ENCODE measurements around the gene GCK. TPM values are rescaled to one million over a fixed set of nuclear protein-coding genes. Genes with fewer than 3 reads are reported as not detected.
"Not testable (repeated sequence)": the region's sequence is repeated elsewhere in the genome, so short reads cannot be mapped to it uniquely, and the experiment has no call there.

Gene GCK
- total RNA-seq, 1 donor from 2014 or later = not detected

GRCh38 chr7:44208085-44208484 lies 18.8 kb upstream of the GCK start:
- Mint-ChIP-seq H3K27ac (ENCODE audit: unreplicated experiment) (no peak overlapping the region), H3K4me1 (ENCODE audit: unreplicated experiment) (no peaks in the 10 kb centered on the region), H3K27me3 (ENCODE audit: unreplicated experiment) (no peaks in the 10 kb centered on the region), H3K9me3 (ENCODE audit: unreplicated experiment) (no peaks in the 10 kb centered on the region), H3K36me3 (ENCODE audit: low read depth, unreplicated experiment) (peaks cover 31% of the 10 kb centered on the region), H3K4me3 (ENCODE audit: unreplicated experiment) (no peak overlapping the region)
- DNase-seq (ENCODE audit: low spot score) = no peak
- TF ChIP-seq CTCF (IDR thresholded peaks at IDR 0.05; ENCODE audit: unreplicated experiment) = no peak

GRCh38 chr7:44206008-44206407 lies 16.8 kb upstream of the GCK start:
- Mint-ChIP-seq H3K4me3 (ENCODE audit: unreplicated experiment) (peak overlapping the region; percentile 29), H3K9me3 (ENCODE audit: unreplicated experiment) (no peaks in the 10 kb centered on the region), H3K4me1 (ENCODE audit: unreplicated experiment) (peaks cover 10% of the 10 kb centered on the region), H3K27me3 (ENCODE audit: unreplicated experiment) (peaks cover 1% of the 10 kb centered on the region), H3K36me3 (ENCODE audit: low read depth, unreplicated experiment) (peaks cover 21% of the 10 kb centered on the region), H3K27ac (ENCODE audit: unreplicated experiment) (no peak overlapping the region)
- no peak for DNase-seq (ENCODE audit: low spot score)
- no peak for TF ChIP-seq CTCF (IDR thresholded peaks at IDR 0.05; ENCODE audit: unreplicated experiment)

GRCh38 chr7:44201813-44202212 lies 12.6 kb upstream of the GCK start:
- H3K4me3 Mint-ChIP-seq (ENCODE audit: unreplicated experiment) = peak overlapping the region; percentile 96
- H3K27ac Mint-ChIP-seq (ENCODE audit: unreplicated experiment) = peak overlapping the region; percentile 38
- H3K4me1 Mint-ChIP-seq (ENCODE audit: unreplicated experiment) = peaks cover 10% of the 10 kb centered on the region
- H3K36me3 Mint-ChIP-seq (ENCODE audit: low read depth, unreplicated experiment) = peaks cover 16% of the 10 kb centered on the region
- DNase-seq (ENCODE audit: low spot score) = no peak
- H3K27me3 Mint-ChIP-seq (ENCODE audit: unreplicated experiment) = peaks cover 1% of the 10 kb centered on the region
- H3K9me3 Mint-ChIP-seq (ENCODE audit: unreplicated experiment) = no peaks in the 10 kb centered on the region
- no peak for TF ChIP-seq CTCF (IDR thresholded peaks at IDR 0.05; ENCODE audit: unreplicated experiment)

- Mint-ChIP-seq H3K36me3 (ENCODE audit: low read depth, unreplicated experiment) (peaks cover 8% of the 10 kb centered on the region), H3K4me1 (ENCODE audit: unreplicated experiment) (peaks cover 10% of the 10 kb centered on the region), H3K27me3 (ENCODE audit: unreplicated experiment) (peaks cover 1% of the 10 kb centered on the region), H3K27ac (ENCODE audit: unreplicated experiment) (peak within 1 kb of the TSS; percentile 24), H3K4me3 (ENCODE audit: unreplicated experiment) (peak within 1 kb of the TSS; percentile 96), H3K9me3 (ENCODE audit: unreplicated experiment) (no peaks in the 10 kb centered on the region)
- TF ChIP-seq CTCF (IDR thresholded peaks at IDR 0.05; ENCODE audit: unreplicated experiment) = peak; percentile 50
- DNase-seq (ENCODE audit: low spot score) = peak; percentile 86
Measured at GRCh38 chr7:44200699-44201461, 11.6 kb upstream of the GCK start, which contains the start of gene YKT6. TSS of gene YKT6 (plus strand) at chr7:44200978. CDS start at chr7:44201136, 158 bp downstream.

- not testable (repeated sequence) for H3K9me3 Mint-ChIP-seq (ENCODE audit: unreplicated experiment); H3K4me3 Mint-ChIP-seq (ENCODE audit: unreplicated experiment); DNase-seq (ENCODE audit: low spot score); H3K36me3 Mint-ChIP-seq (ENCODE audit: low read depth, unreplicated experiment); H3K4me1 Mint-ChIP-seq (ENCODE audit: unreplicated experiment); H3K27me3 Mint-ChIP-seq (ENCODE audit: unreplicated experiment); H3K27ac Mint-ChIP-seq (ENCODE audit: unreplicated experiment)
Measured at GRCh38 chr7:44200163-44200562, 10.9 kb upstream of the GCK start.

Data from endothelial cell (in vitro differentiated cells).